Neural cell (in vitro differentiated cells): ENCODE data around the gene PLXDC2.

ENCODE experiments used
- CTCF ChIP-seq: fragments of 450-650 bp; IDR thresholded peaks from 2 replicates; pipeline ENCODE4 v1.5.1; 2014; ENCODE audit warnings: antibody characterized with exemption, mild to moderate bottlenecking, moderate library complexity; ENCODE audit not compliant: poor library complexity, severe bottlenecking
- EP300 ChIP-seq: fragments of 450-650 bp; conservative IDR thresholded peaks from 2 replicates; pipeline ENCODE4 v1.6.1; 2014; ENCODE audit warnings: antibody characterized with exemption, mild to moderate bottlenecking, moderate library complexity; ENCODE audit not compliant: poor library complexity, severe bottlenecking
- EZH2 ChIP-seq: fragments of 200-600, 300-800 bp; shearing (Covaris generic), sonication (generic); IDR thresholded peaks from 2 replicates; pipeline ENCODE4 v1.6.1; 2014; ENCODE audit warnings: antibody characterized with exemption, low read length, borderline replicate concordance, mild to moderate bottlenecking; ENCODE audit not compliant: insufficient read depth, poor library complexity, severe bottlenecking
- MXI1 ChIP-seq: fragments of 450-650 bp; conservative IDR thresholded peaks from 2 replicates; pipeline ENCODE4 v1.6.1; 2014; ENCODE audit warnings: antibody characterized with exemption, mild to moderate bottlenecking; ENCODE audit not compliant: poor library complexity, severe bottlenecking
- POLR2AphosphoS5 ChIP-seq: IDR thresholded peaks from 2 replicates; pipeline ENCODE4 v1.6.1; 2012
- RAD21 ChIP-seq: fragments of 450-650 bp; conservative IDR thresholded peaks from 2 replicates; pipeline ENCODE4 v1.6.1; 2014; ENCODE audit warnings: antibody characterized with exemption, mild to moderate bottlenecking, moderate library complexity
- SMC3 ChIP-seq: fragments of 450-650 bp; conservative IDR thresholded peaks from 2 replicates; pipeline ENCODE4 v1.6.1; 2014; ENCODE audit warnings: antibody characterized with exemption, mild to moderate bottlenecking, moderate library complexity; ENCODE audit not compliant: poor library complexity
- TAF1 ChIP-seq: IDR thresholded peaks from 2 replicates; pipeline ENCODE4 v1.6.1; 2012; ENCODE audit warnings: low read depth

- TF ChIP-seq RAD21 (no peak), CTCF (no peak), EZH2 (no peak), POLR2AphosphoS5 (no peak), EP300 (no peak), TAF1 (no peak), MXI1 (no peak), SMC3 (no peak)
Measured at GRCh38 chr10:20265146-20265545, 448.9 kb downstream of the PLXDC2 start.
